NCI-H1092 treated with DMSO at 0.1 percent for 48 hours (cell line): ENCODE data around the gene ZNF618.

ENCODE experiments used
- DNase-seq: peaks from one replicate; lab custom pipeline; 2025; lab: John Stamatoyannopoulos, UW

Gene ZNF618

DNA sequence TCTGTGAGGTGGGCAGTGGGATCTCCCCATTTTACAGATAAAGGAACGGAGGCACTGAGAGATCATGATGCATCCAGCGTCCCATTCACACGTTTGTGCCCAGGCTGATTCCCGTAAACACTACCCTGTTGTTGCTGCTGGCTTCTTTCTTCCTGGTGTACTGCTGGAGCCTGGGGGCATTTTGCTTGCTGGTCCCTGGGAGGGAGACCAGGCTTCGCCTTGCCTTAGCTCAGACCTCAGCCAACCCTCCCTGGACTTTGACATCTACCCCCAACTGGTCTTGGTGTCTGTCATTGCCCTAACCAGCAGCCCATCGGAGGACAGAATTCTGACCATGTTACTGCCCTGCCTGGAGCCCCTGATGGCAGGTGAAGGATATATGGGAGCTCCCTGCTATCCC lies 82.4 kb downstream of the ZNF618 start:
- no peak for DNase-seq

DNA sequence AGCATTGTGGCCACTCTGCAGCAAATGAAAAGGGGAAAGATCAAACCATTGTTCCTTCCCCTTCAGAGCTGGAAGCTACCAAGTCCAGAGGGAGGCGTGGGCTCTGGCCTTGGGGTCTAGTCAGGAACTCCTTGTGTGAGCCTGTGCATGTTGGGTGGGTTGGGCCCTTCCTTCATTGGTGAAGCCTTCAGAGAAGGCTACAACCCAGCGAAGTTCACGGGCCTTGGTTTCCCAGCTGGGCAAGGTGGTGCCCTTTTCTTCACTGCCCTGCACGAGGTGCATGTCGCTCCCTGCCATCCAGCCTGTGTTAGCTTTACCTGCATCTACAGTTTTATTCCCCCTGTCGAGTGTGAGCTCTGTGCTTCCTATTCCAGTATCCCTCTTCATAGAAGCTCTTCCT lies 84.7 kb downstream of the ZNF618 start:
- no peak for DNase-seq

DNA sequence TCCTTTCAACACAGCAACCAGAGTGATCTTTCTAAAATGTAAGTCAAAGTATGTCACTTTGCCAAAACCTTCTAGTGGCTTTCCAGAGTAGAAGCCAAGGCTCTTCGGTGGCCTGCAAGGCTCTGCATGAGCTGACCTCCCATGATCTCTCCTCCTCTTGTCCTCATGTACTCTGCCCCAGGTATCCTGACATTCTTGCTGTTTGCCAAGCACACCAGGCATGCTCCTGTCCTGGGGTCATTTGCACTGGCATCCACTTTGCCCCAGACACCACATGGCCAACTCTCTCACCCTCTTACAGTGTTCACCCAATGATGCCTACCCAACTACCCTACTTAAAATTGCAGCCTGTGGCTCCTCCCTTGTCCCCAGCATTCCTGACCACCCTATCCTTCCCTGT lies 86.3 kb downstream of the ZNF618 start:
- DNase-seq = no peak

DNA sequence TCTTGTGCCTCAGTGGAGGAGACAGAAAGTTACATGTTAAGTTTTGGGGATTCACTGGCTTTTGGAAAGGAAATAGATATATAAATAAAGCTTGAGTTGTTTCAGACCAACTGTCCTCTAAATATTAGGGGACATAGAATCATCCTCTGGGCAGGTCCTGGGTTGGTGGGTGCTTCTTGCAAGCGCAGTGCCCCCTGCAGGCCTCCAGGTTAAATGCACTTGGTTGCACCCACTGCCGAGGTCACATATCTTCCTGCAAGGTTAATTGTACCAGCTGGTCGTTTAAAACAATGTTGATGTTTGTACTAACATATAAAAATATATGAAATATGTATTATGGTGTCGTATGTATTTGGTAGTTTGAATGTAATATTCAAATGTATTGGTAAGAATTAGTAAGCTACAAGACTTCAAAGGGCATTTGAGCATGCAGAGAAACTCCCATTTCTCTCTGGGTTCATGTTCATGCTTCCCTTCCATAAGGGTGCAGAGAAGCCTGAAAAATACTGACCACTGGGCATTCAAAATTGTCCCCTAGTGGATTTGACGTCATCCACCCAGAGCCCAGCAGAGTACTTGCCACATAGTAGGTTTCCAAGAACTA lies 87.0 kb downstream of the ZNF618 start:
- DNase-seq = peak; percentile 22

DNA sequence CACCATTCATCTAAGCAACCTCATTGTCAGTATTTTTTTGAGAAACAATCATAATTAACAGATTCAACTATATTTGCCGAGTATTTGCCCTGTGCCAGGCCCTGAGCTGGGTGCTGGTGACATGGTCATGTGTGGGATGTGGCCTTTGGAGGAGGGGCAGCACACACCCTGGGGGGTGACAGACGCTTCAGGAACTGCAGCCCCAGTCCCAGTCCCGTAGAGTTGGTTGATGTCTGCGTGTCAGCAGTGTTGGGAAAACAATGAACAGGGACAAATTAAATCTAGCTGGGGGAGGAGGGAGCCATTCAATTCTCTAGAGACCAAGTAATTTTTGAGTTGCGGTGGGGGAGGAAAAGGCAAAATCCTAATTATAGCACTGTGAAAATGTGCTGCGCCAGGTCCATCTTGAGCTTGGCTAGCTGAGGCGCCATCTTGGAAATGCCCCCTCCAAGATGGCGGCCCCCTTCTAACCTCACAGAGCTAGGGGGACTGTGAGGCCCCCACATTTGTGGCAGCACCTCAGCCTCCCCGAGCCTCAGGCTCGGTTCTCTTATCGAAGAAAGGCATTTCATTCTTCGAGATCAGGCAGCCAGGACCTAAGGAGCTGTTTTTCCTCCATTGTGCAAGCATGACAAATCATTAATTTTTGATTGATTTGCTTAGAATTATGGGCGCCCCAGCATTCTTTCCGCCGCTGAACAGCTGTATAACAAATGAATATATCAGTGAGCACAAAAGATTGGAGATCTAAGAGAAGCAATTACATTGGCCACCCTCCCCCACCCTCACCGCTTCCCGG lies 87.8 kb downstream of the ZNF618 start:
- no peak for DNase-seq

DNA sequence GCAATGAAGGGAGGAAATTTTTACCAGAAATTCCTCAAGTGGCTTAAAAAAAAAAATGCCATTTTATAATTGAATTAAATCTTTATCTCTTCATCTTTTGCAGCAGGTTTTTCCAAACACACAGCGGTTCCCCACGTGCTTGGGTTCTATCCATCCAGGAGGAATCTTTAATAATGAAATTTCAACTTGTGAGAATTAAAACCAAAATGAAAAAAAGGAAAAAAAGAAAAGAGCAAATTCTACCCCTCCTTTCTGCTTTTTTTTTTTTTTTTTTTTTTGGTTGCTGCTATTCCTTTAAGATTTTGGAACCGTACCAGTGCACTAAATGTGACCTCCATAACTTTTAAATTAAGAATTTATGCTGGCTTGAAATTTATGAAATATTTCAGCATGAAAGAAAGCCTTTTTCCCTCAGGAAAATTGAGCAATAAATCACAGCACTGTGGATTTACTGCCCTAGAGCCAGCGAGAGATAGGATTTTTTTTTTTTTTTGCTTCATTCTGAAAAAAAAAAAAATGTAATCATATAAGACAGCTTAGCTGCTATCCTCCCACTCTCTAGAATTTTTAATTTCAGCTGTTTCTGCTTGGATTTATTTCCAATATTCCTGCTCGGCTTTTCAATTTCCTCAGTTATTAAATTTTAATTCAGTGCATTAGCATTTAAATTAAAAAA lies 88.5 kb downstream of the ZNF618 start:
- DNase-seq = no peak

DNA sequence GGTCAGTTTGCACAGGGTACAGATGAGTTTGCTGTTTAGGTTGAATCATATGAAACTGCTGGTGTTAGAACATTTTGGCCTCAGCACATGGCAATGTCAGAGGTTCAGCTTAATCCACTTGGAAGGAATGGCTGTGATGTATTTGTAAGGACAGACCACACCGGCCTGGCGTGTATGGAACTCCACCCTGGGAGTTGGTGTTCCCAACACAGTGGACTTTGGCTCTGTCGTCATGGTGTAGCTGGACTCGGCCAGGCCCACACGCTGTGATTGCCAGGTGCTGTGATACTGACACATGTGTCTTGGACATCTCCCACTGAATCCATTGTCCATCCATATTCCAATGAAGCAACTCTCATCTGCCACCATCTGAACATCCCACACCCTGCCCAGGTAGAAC lies 90.3 kb downstream of the ZNF618 start:
- no peak for DNase-seq

DNA sequence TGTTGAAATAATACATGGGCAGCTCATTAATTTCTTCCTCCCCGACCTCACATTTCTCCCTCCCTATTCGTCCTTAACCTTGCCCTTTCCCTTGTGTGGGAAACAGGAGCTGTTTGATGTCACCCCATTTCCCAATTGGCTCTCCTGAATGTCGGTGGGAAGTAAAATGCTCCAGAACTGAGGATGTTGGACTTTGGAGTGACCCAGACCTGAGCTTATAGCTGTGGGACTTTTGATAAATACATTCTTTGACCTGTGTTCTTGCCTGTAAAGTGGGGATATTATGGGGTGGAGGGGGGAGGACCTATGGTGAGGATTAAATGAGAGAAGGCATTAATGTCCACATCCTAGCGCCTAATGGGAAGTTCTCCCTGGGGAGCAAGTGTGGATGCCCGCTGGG lies 91.3 kb downstream of the ZNF618 start:
- DNase-seq = no peak

DNA sequence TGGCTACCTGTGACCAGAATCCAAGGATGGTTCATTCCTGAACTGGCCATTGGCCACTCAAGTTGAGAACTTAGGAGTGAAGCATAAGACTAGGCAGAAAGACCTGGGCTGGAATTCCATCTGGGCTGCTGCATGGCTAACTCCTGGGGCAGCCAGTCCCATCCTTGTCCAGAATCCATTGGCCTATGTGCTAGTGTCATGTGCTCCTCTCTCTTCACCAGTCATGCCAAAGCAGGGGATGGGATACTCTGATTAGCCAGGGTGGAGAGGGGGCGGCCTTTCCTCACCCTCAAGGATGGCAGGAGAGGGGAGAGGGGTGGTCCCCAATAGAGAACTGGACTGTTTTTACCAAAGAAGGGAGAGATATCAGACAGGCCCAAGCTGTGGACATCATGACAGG lies 93.2 kb downstream of the ZNF618 start:
- no peak for DNase-seq

DNA sequence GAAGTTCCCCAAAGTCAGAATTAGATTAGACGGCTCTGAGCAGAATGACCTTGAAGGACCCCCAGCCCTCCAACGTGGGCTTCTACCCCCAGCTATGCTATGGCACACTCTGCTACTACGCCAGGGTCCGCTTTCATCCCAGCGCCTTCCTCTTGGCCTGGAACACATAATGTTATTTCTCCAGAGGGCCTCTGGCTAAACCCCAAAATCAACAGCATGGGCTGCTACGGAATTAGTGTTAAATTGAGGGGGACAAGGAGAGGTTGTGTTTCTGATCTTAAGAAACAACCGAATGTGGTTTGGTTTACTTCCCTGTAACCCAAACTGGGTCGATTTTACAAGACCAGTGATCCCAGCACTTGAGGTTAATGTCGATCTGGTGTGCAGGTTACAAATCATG lies 97.1 kb downstream of the ZNF618 start:
- no peak for DNase-seq

DNA sequence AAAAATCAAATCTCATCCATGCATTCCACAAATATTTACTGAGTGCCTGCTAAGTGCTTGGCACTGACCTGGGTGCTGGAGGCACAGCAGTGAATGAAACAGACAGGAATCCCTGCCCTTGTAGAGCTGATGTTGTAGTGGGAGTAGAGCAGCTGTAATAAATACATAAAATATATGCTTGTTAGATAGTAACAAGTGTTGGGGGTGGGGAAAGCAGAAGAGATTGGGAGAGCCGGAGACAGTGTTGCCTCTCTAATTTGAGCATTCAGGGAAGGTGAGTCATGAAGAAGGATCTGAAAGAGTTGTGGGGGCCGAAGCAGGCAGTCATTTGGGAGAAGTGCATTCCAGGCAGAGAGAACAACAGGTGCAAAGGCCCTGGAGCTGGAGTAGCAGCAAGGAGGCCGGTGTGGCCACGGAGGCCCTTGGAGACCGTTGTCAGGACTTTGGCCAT lies 97.9 kb downstream of the ZNF618 start:
- DNase-seq = no peak

DNA sequence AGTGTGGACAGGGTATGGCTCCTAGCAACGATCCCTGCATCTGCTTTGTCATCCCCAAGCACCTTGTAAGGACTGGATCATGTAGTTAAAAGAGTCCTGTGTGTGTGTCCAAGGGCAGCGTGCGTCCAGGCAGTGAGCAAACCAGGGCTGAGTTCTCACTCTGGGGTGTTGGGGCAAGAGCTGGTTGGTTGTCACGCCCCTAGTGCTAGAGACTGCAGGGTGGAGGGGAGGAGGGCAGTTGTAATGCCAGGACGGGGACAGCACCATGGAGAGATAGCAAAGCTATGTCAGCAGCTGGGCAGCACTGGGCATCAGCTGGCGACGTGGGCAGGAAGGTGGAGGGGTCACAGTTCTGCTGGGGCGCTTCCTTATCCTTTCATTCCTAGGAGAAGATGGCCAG lies 100.8 kb downstream of the ZNF618 start:
- no peak for DNase-seq

DNA sequence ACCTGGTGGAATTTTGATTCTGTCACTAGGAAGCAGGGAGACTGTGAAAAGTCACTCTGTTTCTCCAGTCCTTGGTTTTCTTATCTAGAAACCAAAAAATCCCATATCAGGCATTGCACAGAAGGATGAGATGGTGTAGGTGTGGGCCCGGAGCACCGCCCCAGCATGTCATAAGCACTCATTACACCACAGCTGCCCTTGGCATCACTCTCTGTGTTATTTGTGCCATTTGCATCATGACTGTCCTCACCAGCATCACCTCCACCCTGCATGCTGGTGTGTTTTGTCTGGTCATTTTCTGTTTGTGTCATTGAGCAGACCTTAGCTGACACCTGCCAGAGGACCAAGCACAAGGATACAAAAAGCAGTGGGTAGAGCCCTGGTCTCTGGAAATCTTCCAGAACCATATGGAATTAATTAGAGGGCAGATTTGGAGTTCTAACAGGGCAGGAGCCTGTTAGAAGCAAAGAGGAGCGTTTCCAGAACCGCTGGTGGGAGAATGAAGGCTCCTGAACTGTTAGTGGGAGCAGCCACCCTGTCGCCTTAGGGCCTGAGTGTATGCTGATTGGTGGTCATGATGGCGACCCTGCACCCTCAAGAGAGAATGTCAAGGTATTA lies 102.7 kb downstream of the ZNF618 start:
- DNase-seq = no peak

DNA sequence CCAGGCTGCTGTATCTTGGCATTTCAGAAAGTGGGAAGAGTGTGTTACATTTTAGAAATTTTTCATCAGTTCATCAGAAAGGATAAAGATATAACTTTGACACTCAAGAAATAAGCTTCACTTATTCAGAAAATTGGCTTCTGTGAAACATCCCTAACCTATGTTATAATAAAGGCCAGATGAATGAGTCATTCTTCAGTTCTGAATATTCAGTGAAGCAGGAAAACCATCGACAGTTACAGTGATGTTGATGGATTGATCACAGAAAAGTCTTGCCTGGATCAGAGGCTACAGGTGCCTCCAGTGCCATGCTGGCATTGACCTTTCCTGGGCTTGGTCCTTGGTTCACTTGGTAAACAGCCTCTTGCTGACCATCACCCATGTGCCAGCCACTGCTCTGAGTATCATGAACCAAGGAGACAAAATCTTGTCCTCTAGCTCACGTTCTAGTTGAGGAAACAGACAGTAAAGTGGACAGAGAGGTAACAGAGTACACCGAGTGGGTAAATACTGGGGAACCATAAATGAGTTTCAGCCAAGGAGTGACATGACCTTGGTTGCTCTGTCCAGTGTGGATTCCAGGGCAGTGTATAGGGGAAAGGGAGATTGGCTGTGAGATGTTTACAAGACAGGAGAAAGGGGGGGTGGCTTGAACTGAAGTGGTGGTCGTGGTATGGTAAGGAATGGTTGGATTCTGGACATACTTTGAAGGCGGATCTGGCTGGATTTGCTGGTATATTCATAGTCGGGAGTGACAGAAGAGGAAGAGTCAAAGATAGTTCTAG lies 103.4 kb downstream of the ZNF618 start:
- DNase-seq = no peak

DNA sequence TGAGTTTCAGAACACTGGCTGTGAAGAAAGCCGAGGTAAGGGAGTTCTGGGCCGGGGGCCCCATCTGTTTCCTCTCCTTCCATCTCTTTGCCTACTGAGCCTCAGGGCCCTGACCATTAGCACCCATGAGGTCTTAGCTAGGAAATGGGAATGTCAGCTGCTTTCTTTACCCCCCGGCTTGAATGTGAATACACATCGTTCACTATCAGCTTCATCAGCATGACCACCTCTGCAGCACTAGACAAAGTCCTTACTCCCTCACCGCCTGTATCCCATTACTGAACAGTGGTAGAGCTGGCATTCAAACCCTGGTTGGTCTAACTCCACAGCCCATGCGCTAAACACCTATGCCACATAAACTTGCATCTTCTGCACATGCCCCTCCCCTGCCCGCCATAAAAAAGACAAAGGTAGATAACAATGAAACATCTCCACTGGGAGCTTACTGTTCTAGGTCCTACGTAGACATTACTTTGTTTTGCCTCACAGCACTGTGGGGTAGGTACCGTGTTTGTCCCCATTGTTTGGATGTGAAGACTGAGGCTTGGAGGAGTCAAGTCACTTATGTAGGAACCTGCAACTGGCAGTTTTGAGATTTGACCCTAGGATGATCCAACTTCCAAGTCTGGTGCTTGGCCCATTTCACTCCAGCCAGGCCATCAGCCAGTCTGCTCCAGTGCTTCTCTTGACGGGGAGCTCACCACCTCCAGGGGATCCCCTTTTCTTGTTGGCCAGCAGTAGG lies 108.7 kb downstream of the ZNF618 start:
- no peak for DNase-seq

DNA sequence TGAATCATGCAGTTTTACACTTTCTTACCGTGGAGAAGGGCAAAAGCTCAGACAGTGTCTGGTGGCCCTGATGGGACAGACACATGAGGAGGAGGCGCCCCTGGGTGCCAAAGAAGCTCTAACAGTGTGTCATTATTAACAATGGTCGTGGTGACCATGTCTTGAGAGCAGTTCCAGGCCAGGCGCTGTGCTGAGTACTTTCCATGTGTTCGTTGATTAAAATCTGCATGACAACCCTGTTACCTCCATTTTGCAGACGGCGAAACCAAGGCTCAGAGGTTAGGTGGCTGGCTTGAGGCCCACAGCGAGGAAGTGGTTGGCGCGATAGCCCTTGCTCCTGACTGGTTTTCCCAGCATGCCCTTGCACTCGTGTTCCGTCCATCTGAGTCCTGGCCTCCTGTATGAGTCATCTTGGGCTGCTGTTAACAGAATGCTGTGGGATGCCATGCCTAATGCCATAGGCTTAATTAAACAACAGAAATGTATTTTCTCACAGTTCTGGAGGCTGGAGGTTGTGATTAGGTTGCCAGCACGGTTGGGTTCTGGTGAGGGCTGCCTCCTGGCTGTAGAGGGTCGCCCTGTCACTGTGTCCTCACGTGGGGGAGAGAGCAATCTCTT lies 110.0 kb downstream of the ZNF618 start:
- DNase-seq = no peak

DNA sequence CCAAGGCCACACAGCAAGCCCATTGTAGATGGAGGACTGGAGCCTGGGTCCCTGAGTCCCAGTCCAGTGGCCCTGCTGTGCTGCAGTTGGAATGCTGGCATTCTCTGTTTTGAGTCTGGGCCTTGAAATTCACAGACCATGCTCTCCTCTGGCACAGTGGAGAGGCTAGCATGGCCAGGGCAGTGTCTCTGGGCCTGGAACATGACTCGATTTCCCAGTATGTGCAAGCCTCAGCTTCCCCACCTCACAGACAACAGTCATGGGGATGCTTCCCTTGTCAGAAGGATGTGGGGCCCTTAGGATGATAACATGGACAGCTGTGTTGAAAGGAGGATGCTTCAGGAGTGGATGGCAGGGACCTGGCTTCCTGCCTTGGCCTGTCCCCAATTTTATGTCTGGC lies 110.8 kb downstream of the ZNF618 start:
- DNase-seq = no peak

DNA sequence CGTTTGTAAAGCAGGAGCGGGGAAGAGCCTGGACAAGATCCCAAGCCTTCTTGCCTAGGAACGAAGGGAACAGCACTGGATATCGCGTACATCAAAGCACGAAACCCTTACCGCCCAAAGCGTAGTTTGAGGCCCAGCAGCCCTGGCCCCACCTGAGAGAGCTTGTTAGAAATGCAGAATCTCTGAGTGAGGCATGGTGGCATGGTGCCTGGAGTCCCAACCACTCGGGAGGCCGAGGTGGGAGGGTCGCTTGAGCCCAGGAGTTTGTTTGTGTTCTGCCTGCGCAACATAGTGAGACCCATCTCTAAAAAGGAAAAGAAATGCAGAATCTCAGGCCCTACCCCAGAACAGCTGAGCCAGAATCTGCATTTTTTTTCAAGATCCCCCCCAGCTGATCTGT lies 111.4 kb downstream of the ZNF618 start:
- DNase-seq = no peak

DNA sequence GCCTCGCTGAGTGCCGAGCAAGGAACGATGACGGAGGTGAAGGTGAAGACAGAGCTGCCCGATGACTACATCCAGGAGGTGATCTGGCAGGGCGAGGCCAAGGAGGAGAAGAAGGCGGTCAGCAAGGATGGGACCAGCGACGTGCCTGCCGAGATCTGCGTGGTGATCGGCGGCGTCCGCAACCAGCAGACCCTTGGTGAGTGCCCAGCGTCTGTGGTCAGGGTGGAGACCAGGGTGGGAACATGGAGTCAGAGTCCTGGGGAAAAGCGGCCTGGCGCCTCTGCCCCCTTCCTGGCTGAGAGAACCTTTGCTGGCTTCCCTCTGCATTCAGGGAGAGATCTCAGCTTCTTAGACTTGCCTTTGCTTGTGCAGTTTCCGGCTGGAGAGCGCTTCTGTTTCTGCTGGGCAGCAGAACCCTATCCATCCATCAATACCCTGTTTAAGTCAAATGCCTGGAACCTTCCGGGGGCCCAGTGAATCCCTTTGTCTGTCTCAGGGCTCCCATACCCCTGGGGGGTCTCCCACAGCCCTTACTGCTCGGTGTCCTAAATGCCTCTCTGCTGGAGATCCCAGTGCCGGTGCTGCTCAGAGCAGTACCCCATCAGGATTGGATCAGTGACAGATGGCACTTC lies 112.4 kb downstream of the ZNF618 start:
- peak; percentile 35 for DNase-seq

DNA sequence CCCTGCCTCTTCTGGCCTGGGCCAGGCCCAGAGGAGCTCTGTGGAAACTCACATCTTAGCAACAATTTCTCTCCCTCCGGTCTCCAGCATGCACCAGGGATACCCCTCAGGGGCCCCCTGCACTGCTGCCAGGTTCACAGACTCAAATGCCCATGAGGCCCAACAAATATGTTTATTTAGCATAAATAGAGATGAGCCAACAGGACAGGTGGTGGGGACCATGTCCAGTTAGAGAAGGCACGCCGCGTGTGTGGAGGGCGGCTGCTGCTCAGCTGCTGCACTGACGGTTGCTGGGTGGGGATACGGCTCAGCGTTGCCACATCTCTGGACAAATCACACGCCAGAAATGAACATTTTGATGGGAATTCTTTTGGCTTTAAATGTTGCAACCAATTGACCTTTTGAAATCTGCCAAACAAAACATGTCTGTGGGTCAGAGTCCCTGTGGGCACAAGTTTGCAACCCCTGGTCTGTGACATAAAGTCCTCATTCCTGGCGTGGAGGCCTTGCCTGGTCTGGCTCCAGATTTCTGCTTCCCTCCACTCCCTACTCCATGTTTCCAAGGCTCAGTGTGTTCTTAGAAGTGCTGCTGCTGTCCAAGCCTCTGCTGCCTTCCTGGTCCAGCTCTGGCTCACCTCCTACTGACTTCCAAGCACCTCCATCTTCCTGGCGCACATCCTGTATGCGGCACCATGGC lies 113.1 kb downstream of the ZNF618 start:
- DNase-seq = peak; percentile 64
